ENCODE results near the gene C19orf38. TPM values are rescaled to one million over a fixed set of nuclear protein-coding genes. Genes with fewer than 3 reads are reported as not detected.

C19orf38 gene
- total RNA-seq, 1 donor from 2014 or later, result not detected

DNA sequence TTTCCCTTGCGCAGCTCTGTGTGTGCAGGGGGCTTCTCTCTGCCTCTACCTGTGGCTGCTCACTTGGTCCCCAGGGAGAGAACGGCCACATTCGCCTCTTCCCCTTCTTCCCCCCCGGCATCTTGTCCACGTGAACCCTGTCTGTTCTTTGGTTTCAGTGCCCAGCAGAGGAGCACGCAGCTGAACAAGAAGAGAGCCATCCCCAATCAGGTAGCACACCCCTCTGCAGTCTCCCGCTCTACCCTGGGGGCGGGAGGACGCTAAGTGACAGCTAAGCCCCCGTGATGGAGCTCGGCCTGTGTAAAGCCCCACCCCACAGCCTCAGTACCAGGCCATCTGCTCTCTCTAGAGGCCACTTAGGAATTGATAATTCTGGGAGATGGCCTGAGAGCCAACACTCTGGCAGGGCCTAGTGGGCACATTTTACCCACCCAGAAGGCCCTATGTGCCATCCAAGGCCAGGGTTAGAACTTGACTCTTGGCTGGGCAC is 42.4 kb upstream of the C19orf38 start:
- TF ChIP-seq, protein P1, sequence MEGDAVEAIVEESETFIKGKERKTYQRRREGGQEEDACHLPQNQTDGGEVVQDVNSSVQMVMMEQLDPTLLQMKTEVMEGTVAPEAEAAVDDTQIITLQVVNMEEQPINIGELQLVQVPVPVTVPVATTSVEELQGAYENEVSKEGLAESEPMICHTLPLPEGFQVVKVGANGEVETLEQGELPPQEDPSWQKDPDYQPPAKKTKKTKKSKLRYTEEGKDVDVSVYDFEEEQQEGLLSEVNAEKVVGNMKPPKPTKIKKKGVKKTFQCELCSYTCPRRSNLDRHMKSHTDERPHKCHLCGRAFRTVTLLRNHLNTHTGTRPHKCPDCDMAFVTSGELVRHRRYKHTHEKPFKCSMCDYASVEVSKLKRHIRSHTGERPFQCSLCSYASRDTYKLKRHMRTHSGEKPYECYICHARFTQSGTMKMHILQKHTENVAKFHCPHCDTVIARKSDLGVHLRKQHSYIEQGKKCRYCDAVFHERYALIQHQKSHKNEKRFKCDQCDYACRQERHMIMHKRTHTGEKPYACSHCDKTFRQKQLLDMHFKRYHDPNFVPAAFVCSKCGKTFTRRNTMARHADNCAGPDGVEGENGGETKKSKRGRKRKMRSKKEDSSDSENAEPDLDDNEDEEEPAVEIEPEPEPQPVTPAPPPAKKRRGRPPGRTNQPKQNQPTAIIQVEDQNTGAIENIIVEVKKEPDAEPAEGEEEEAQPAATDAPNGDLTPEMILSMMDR (IDR thresholded peaks at IDR 0.05), result no peak
- no peak for DNase-seq (ENCODE audit: low spot score in 2 of 2)
- no peak overlapping the region for H3K4me3 ChIP-seq
- H3K27me3 ChIP-seq, result no peaks in the 10 kb centered on the region
- no peaks in the 10 kb centered on the region for H3K9me3 ChIP-seq
- no peaks in the 10 kb centered on the region for H3K4me1 ChIP-seq
- H3K36me3 ChIP-seq, result peaks cover 67 to 79% of the 10 kb centered on the region in 2 donors
- no peak overlapping the region for H3K27ac ChIP-seq
- intact Hi-C loops (cut with DNase I), result no loop called here

DNA sequence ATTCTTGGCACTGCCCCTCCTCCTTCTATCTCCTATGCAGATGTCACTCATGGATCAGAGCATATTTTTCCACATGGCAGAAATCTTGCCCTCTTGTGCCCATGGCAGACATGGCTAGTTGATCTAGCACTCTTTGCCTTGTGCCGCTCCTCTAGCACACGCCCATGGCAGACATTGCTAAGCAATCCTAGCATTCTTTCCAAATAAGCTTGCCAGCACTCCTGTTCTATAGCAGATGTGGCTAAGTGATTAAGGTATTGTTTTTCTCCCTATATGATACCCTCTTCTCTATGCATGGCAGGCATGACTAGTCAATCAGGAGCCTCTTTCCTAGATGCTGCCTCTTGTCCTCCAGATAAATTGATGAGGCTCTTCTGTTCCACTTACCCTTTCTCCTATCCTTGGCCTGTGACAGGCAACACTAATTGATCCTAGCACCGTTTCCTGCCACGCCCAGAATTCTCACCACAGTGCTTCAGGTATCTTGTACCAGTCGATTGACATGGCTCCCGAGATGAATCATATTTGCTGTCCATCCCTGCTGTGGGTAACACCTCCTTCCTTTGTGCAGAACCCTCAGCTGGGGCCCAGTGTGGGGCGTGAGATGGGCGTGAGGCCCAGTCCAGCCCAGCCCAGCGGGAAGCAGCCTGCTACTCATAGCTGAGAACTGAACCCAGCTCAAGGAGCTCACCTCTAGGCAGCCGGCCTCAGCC is 39.1 kb upstream of the C19orf38 start:
- TF ChIP-seq, protein P1 (IDR thresholded peaks at IDR 0.05), result no peak
- no peak for DNase-seq (ENCODE audit: low spot score in 2 of 2)
- H3K9me3 ChIP-seq, result no peaks in the 10 kb centered on the region
- H3K4me1 ChIP-seq, result peaks cover 0 to 3% of the 10 kb centered on the region in 2 donors
- H3K36me3 ChIP-seq, result peaks cover 46 to 75% of the 10 kb centered on the region in 2 donors
- H3K27ac ChIP-seq, result no peak overlapping the region
- no peaks in the 10 kb centered on the region for H3K27me3 ChIP-seq
- no peak overlapping the region for H3K4me3 ChIP-seq
- intact Hi-C loops (cut with DNase I), result no loop called here

DNA sequence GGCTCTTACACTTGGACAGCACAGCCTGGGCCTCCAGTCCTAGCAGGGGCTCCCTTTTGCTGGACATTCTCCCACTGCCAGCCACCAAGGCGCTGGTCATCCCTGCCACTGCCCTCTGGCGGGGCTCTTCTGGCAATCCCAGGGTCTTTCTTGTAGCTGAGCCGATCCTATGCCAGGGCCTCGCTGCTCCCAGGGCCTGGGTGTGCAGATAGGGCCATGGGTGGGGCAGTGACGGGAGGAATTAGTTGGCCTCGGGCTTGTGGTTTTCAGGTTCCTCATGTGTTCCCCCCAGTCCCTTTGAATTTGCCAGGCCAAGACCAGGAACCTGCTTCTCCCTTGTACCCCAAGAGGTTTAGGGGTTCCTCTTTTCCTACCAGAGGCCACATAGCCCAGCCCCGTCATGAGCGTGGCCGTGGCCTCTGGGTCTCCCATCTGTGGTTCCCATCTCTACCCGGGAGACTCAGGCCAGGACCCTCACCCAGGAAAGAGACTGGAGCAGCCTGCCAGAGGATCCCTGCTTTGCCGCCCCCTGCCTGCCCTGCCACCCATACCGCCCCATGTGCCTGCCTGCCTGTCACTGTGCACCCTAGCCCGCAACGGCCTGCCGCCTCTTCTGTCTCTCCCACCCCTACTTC is 38.4 kb upstream of the C19orf38 start:
- Histone ChIP-seq H3K9me3 (no peaks in the 10 kb centered on the region), H3K4me1 (peaks cover 0 to 3% of the 10 kb centered on the region in 2 donors), H3K4me3 (no peak overlapping the region), H3K36me3 (peaks cover 46 to 73% of the 10 kb centered on the region in 2 donors), H3K27ac (no peak overlapping the region), H3K27me3 (no peaks in the 10 kb centered on the region)
- DNase-seq (ENCODE audit: low spot score in 2 of 2), result no peak
- TF ChIP-seq, protein P1 (IDR thresholded peaks at IDR 0.05), result no peak
- intact Hi-C loops (cut with DNase I), result no loop called here

DNA sequence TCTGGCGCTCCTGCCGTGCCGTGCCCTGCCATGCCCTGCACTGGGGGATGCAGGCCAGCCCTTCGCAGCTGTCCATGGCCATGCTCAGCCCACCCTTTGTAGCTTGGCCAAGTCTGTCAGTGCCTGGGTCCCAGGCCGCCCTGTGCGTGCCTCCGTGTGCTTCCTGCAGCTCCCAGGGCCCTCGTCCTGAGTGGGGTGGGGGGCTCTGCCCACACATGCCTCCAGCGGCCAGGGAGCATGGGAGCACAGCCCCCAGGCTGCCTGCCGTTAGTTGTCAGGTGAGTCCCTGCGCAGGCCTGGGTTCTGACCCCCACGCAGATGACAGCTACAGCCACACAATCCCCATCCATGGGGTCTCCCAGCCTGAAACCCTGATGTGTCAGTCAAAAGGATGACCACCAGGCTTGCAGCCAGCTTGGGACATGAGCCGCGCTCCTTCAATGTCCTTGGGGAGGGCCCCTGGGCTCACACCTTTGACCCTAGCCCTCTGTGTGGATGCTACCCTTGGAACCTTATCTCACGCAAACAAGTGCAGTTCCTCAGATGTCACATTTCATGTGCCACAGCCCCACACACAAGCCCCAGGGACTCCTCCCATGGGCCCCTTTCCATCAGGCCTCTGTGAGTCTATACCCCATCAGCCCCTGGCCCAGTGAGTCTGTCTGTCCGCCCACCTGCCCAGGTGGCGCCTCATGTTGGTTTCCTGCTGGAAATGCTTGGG is 36.7 kb upstream of the C19orf38 start:
- H3K36me3 ChIP-seq, result peaks cover 35 to 63% of the 10 kb centered on the region in 2 donors
- H3K4me1 ChIP-seq, result peaks cover 0 to 3% of the 10 kb centered on the region in 2 donors
- TF ChIP-seq, protein P1 (IDR thresholded peaks at IDR 0.05), result no peak
- intact Hi-C loops (cut with DNase I), result no loop called here
- H3K27me3 ChIP-seq, result no peaks in the 10 kb centered on the region
- DNase-seq (ENCODE audit: low spot score in 2 of 2), result no peak
- no peak overlapping the region for H3K4me3 ChIP-seq
- peak overlapping the region; percentile 54 to 75 for H3K27ac ChIP-seq
- H3K9me3 ChIP-seq, result no peaks in the 10 kb centered on the region

DNA sequence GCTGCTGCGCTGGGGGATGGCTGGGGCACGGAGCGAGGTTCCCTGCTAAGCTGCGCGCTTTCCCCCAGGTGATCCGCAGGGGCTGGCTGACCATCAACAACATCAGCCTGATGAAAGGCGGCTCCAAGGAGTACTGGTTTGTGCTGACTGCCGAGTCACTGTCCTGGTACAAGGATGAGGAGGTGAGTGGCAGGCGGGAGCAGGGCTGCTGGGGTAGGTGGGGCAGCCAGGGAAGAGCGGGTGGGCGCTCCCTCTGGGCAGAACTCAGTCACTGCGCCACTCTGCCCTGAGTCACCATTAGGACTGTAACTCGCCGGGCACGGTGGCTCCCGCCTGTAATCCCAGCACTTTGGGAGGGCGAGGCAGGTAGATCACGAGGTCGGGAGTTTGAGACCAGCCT is 36.0 kb upstream of the C19orf38 start:
- TF ChIP-seq, protein P1 (IDR thresholded peaks at IDR 0.05), result no peak
- H3K27me3 ChIP-seq, result no peaks in the 10 kb centered on the region
- H3K36me3 ChIP-seq, result peaks cover 29 to 63% of the 10 kb centered on the region in 2 donors
- intact Hi-C loops (cut with DNase I), result no loop called here
- H3K4me1 ChIP-seq, result peaks cover 3 to 4% of the 10 kb centered on the region in 2 donors
- H3K9me3 ChIP-seq, result no peaks in the 10 kb centered on the region
- H3K4me3 ChIP-seq, result no peak overlapping the region
- DNase-seq (ENCODE audit: low spot score in 2 of 2), result no peak
- peak overlapping the region; percentile 54 to 75 for H3K27ac ChIP-seq
